ENCODE data around the gene DPF3. TPM values are rescaled to one million over a fixed set of nuclear protein-coding genes. Genes with fewer than 3 reads are reported as not detected.

The DPF3 gene
- total RNA-seq, 1 donor from 2014 or later = 0.89 TPM

DNA sequence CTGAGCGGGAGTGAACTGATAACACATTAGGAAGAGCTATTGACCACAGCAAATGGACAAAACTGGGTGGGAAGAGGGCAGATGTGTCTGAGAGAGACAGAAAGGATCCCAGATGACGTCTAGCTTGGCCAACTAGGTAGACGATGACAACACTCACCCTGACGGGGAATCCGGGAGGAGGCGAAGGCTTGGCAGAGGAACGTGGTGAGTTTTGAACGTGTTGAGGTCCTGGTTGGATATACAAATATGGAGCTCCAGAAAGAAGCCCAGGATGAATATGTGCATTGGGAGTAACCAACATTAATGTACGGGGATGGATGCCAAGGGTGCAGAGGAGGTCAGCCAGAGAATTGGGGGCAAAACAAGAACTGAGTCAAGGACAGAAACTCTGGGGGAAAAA, 60.7 kb downstream of the DPF3 start:
- DNase-seq = no peak

GRCh38 chr14:72830786-72831594, 62.9 kb downstream of the DPF3 start:
- DNase-seq = no peak

DNA sequence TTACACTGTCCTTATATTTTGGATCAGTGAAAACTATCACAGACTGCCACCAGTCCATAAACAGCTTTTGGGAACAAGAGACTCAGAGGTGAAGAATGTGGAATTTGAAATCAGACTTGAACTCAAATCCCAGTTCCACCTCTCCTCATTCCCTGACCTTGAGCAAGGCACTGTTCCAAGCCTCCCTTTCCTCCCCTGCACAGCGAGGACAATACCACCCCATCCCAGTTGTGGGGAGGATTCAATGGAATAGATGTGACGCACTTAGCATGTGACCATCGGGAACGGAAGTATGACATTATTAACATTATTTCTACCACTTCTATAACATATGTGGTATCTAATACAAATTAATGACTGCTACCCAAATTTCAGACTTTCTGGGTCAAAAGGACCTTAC, 63.5 kb downstream of the DPF3 start:
- no peak for DNase-seq

DNA sequence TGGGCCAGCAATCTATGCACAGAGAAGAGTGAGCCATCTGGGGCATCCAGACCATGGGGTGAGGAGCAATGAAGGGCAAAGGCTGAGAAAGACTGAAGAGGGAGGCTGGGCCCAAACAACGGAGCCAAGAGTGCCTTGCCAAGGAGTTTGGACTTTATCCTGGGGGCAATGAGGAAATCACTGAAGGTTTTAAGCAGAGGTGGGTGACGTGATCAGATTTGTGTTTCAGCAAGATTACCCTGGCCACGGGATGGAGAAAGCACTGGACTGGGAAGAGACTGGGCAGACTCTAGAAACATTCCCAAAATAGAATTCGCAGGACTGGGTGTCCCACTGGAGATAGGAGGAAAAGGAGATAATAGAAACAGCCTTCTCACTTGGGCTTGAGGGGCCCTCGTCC, 65.3 kb downstream of the DPF3 start:
- no peak for DNase-seq

- no peak for DNase-seq
Measured at GRCh38 chr14:72826039-72826438, 67.9 kb downstream of the DPF3 start.

DNA sequence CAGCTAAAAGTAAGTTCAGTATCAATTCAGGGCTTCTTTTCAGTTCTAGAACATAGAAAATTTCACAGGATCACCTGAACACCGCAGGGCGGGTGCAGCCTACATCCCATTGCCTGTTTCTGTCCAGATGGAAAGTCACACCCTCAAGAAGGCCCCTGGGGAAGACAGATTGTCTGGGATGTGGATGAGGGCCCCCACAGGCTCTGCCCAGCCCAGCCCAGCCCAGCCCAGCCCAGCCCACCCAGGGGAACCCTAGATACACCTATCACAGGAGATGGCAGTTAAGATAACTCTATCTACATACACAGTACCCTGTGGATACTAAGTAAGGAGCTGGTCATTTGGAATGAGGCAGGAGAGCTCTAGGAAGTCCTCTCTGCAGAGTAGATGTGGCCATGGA, 68.4 kb downstream of the DPF3 start:
- DNase-seq = no peak

DNA sequence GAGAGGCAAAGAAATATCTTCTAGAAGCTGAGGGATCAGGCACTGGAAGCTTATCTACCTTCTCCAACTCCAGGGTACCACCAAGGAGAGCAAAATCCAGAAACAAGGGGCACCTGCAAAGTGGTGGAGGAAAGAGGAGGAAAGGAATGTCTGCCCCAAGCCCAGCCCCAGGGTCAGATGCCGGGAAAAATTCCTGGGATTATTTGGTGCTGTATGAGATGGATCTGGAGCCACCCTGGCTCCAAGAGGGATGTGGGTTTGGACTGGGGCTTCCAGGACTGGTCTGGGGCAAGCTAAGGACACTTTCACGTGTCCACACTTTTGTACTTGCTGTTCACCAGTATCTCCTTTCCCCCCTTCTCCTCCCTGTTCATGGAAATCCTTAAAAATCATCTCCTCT, 69.8 kb downstream of the DPF3 start:
- no peak for DNase-seq

DNA sequence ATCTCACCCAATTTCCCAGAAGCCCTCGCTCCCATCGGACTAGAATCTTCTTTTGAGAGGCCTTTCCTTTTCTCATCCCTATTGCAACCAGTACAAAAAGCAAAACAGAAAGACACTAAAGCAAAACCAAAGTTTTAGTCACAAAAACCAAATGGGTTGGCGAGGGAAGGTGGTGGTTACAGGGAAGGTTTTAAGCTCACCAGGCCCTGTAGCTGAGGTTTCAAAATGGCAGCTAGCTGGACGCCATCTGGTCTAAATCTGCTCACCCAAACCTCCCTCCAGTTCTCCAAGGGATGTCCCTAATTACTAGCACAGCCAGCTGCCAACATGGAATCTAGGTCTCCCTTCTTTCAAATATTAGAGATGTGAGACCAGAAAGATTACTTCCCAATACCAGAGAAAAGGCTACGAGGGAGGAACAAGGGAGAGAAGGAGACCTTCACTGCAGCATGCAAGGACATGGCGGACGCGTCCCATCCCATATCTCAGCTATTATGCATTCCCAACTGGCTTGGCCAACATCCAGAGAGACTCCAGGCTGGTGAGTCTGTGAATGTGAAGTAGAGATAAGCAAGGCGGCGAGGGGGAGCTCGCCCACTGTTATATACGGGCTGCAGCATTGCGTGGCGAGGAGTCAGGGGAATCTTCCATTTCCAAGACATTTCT, 70.8 kb downstream of the DPF3 start:
- DNase-seq = no peak

DNA sequence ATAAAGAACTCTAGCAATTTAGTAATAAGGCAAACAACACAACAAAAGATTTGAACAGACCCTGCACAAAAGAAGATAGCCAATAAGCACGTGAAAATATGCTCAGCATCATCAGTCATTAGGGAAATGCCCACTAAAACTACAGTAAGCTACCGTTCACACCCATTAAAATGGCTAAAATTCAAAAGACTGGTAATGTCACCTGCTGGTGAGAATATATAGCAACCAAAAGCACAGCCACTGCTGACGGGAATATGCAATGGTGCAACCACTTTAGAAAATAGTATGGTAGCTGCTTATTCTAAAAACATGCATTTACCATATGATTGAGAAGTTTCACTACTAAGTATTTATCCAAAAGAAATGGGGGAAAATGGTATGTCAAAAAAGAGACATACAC, 74.9 kb downstream of the DPF3 start:
- DNase-seq = no peak

DNA sequence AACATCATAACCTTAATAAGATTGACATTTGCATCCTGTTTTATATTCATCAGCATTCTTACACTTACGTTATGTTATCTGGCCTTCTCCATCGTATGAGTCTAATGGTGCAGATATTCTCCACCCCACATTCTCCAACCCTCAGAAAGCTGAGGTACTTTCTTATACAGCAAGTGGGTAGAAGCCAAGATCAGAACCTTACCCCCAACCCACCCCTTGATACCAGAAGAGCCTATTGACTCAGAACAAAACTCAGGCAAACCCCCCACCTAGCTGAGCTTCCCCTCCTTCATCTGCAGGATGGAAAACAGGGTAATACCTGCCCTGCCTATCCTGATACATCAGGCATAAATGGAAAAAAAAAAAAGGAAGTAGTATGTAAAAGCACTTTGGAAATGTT, 77.6 kb downstream of the DPF3 start:
- no peak for DNase-seq

- no peak for DNase-seq
Measured at GRCh38 chr14:72815430-72815829, 78.5 kb downstream of the DPF3 start.

DNA sequence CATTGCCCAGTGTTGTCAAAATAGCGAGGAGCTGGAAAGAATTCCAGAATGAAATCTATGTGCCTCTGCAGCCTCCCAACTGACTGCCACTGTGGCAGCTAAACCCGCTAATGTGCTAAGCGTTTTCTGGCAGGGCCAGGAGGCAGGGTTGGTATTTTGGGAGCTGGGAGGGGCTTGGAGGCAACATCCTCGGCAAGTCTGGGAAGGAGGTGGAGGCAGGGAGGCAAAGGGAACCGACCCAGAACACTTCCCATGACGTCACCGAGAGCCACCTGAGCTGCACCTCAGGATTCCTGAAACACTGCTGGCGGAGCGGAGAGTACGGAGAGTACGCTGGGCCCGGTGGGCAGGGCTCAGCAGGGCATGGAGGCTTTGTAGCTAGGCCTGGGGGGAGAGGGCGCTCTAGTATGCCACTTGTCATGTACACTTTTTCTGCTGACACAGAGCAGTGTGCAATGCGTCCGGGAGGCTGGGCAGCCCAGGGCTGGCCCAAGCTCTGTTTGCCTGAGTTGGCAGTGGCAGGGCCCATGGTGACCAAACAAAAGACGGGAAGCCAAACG, 81.5 kb downstream of the DPF3 start:
- DNase-seq = no peak

DNA sequence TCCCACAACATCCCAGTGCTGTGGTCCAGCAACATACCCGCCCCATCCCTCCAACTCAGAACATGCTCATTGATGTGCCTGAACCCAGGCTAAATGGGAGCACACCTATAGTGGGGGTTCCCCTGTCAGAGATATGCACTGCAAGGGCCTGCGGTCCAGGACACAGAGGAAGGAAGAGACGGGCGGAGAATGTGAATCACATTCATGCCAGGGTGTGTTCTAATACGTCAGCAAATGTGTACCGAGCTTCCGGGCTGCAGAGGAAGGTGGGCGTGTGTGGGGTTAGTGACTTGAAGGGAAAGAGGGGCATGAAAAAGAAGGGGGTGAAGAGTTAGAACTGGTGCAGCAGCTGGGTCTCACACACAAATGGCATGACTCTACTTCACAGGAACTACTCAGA, 83.7 kb downstream of the DPF3 start:
- DNase-seq = no peak

DNA sequence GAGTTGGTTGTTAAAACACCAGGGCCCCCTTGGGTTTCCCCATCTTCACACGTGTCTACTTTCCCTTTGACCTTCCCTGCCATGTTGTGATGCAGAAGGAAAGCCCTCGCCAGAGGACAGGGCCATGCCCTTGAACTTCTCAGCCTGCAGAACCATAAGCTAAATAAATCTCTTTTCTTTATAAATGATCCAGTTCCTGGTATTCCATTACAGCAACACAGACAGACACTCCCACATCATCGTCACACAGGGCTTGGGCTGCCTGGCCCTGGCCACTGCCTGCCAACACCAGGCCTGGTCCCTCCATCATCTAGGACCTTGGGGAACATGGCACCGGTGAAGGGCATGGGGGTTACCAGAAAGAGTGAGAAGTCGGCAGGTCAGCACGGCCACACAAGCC, 84.8 kb downstream of the DPF3 start:
- DNase-seq = no peak

- DNase-seq = no peak
Measured at GRCh38 chr14:72808564-72808963, 85.3 kb downstream of the DPF3 start.

- no peak for DNase-seq
Measured at GRCh38 chr14:72802588-72802946, 91.3 kb downstream of the DPF3 start.

DNA sequence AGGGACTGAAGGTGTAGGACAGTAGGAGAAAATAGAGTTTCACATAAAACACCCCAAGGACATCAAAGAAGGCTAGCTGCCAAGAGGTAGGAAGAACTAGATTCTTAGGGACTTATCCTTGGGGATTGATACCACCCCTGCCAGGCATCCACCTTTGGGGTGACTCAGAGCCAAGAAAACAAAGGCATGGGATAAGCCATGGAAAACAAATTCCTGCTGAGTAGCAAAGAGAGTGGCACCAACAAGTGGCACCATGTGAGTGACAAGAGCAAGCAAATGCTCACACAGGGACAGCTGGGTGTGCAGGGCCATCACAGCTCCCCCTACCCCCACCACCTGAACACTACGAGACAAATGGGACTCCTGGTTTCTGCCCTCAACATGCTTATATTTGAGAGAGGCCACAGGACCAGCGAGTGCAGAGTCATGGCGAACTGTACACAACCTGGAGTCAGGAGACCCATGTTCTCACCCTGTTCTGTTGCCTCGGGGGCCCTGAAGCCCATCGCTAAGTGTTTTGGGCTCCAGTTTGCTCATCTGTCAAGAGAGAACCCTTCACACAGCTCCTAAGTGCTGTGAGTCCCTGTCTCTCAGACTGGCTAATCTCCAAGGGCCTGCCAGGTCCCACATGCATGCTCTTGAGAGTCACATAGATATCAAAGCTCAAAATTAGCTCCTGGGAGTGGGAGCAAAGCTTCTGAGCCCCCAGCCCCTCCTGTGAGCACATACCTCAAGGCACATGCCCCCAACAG, 91.9 kb downstream of the DPF3 start:
- DNase-seq = no peak

DNA sequence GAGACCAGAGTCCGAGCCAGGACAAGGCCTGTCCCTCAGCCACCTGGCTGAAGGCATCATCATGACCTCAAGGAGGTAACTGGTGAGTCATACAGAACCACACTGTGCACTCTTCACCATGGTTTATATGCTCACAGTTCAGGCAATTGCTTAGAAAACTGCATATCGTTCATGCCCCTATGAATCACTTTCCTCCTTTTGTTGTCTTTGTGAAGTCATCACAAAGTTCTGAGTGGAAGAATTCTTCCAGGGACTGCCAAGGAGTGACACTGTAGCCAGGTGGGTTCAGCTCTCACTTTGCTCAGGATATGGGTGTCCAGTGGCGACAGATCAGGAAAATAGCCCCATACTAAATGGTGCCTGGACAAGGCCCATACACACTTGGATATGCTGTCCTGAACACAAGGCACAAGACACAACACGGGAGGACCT, 92.5 kb downstream of the DPF3 start:
- no peak for DNase-seq

- DNase-seq = no peak
Measured at GRCh38 chr14:72800848-72801370, 93.0 kb downstream of the DPF3 start.

DNA sequence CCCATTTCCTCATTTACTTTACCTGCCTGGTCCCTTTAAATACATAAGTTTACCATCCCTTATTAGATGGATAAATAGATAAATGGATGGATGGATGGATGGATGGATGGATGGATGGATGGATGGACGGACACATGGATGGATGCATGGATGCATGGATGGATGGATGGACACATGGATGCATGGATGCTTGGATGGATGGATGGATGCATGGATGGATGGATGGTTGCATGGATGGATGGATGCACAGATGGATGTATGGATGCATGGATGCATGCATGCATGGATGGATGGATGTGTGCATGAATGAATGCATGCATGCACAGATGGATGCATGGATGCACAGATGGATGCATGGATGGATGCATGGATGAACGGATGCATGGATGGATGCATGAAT, 93.6 kb downstream of the DPF3 start:
- no peak for DNase-seq

GRCh38 chr14:72796935-72797334, 97.0 kb downstream of the DPF3 start:
- DNase-seq = no peak

GRCh38 chr14:72793156-72793939, 100.6 kb downstream of the DPF3 start:
- no peak for DNase-seq

Data from skin of body (tissue), 2 donors.